Fibroblast of skin of right quadriceps (primary cell): ENCODE data around the gene TSPAN4.

ENCODE experiments used
- DNase-seq: peaks from one replicate; pipeline ENCODE4 v3.0.0-alpha.2; 2013

TSPAN4 gene

DNA sequence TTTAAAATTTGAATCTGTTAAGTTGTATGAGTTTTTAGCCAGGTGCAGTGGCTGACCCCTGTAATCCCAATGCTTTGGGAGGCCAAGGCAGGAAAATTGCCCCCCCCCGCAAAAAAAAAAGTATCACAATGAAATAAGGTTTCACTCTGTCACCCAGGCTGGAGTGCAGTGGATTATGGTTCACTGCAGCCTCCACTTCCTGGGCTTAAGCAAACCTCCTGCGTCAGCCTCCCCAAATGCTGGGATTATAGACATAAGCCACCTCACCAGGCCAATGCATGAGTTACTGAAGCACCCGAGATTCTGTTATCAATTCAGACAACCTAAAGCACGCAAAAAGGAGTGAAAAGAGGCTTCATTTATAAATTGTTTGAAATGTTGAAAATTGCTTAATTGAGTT, 70.4 kb downstream of the TSPAN4 start:
- no peak for DNase-seq

- no peak for DNase-seq
Observed at GRCh38 chr11:914204-914603, 71.6 kb downstream of the TSPAN4 start.

- DNase-seq, result no peak
Observed at GRCh38 chr11:914747-915501, 72.3 kb downstream of the TSPAN4 start.
